Smooth muscle cell of the coronary artery (primary cell): ENCODE results near the gene VPS35L. TPM values are rescaled to one million over a fixed set of nuclear protein-coding genes. Genes with fewer than 3 reads are reported as not detected.

Experiments
- total RNA-seq: library from RNA; depleted of rRNA; stranded (reverse); fragments of >200 nt; gene quantifications from 2 replicates; pipeline ENCODE4 v1.2.3, GENCODE V29; 2014; ENCODE audit warnings: low replicate concordance

Gene VPS35L
- total RNA-seq: 28.4 and 28.9 TPM in 2 replicates

GRCh38 chr16:19555186-19555937, at the start of gene VPS35L:
Gene VPS35L (plus strand): TSS chr16:19555703. CDS start chr16:19555730, 27 bp downstream.

GRCh38 chr16:19521471-19522396, 33.8 kb upstream of the VPS35L start, which contains the start of gene GDE1:
Gene GDE1 (minus strand): TSS chr16:19522098. CDS start chr16:19521964, 134 bp downstream.

GRCh38 chr16:19523559-19524355, 31.7 kb upstream of the VPS35L start, which contains the start of gene CCP110:
Gene CCP110 (plus strand): TSS chr16:19523942. CDS start chr16:19527882, 3,940 bp downstream.

GRCh38 chr16:19717741-19718623, 162.5 kb downstream of the VPS35L start, which contains the start of the genes IQCK and KNOP1:
Gene IQCK (plus strand): TSS chr16:19718271. CDS start chr16:19718307, 36 bp downstream.
Gene KNOP1 (minus strand): TSS chr16:19718227. CDS start chr16:19715035, 3,192 bp downstream.

Other genes with a start within 250 kb of the VPS35L start
- not detected in 2 replicates for gene TMC5, start 137.8 kb upstream of the VPS35L start, total RNA-seq
- 23.5 and 33.7 TPM in 2 replicates for gene GDE1, start 33.6 kb upstream of the VPS35L start, total RNA-seq
- gene CCP110, start 31.8 kb upstream of the VPS35L start, total RNA-seq: 7.5 and 8.6 TPM in 2 replicates
- gene KNOP1, start 162.5 kb downstream of the VPS35L start, total RNA-seq: 5.1 and 11.7 TPM in 2 replicates
- 6.1 and 6.8 TPM in 2 replicates for gene IQCK, start 162.6 kb downstream of the VPS35L start, total RNA-seq